Pons (tissue), 1 donor: ENCODE measurements around the gene NETO2.

Experiments used
- DNase-seq: peaks from one replicate; pipeline ENCODE4 v3.0.0-alpha.2; 2016; ENCODE audit warnings: low spot score

The NETO2 gene

DNA sequence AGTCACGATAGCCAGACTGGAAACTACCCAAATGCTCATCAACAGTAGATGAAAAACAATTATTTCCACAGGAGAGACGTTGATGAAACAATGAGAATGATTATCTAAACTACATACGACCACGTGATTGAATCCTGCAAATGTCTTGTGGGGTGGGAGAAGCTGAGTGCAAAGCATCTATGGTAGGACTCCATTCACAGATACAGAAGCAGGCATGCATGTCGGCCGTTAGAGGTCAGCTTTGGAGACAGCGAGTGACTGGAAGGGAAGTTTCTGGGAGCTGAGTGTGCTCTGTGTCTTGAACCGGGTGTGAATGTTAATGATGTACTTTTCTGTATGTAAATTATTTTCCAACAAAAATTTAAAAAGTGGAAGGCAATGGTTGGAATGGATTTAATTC, 98.7 kb downstream of the NETO2 start:
- peak; percentile 58 for DNase-seq

DNA sequence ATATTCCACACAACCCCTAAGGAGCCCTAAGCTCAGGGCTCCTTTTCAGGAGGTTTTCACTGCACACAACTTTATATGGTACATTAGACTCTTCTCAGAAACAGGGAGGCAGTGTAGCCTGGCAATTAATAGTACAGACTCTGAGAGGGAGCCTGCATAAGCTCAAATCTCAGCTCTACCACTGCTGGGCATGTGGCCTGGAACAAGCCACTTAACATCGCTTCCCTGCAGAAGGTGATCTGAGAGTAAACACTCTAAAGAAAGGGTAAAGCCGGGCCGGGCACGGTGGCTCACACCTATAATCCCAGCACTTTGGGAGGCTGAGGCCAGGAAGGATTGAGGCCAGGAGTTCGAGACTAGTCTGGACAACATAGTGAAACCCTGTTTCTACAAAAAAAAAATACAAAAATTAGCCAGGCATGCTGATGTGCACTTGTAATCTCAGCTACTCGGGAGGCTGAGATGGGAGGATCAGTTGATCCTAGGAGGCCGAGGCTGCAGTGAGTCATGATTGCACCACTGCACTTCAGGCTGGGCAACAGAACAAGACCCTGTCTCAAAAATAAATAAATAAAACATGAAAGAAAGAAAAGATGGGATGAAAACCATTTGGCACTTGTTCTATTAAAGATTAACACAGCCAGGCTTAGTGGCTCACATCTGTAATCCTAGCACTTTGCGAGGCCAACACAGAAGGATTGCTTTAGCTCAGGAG, 99.6 kb downstream of the NETO2 start:
- no peak for DNase-seq

DNA sequence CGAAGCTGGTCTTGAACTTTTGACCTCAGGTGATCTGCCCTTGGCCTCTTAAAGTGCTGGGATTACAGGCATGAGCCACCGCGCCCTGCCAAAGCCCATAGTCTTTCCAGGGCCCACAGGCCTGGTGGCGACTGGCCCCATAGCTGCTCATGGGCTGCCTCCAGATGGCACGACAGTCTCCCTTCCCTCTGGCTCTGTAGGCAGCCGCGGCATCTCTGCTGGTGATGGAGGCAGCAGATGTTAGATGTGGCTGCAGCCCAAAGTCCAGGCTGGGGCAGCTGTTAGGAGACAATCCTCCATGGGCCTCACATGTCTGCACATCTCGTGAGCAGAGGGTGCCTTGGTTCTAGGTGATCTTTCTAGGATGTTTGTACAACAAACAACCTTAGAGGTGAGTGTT, 100.5 kb downstream of the NETO2 start:
- DNase-seq = peak; percentile 8

DNA sequence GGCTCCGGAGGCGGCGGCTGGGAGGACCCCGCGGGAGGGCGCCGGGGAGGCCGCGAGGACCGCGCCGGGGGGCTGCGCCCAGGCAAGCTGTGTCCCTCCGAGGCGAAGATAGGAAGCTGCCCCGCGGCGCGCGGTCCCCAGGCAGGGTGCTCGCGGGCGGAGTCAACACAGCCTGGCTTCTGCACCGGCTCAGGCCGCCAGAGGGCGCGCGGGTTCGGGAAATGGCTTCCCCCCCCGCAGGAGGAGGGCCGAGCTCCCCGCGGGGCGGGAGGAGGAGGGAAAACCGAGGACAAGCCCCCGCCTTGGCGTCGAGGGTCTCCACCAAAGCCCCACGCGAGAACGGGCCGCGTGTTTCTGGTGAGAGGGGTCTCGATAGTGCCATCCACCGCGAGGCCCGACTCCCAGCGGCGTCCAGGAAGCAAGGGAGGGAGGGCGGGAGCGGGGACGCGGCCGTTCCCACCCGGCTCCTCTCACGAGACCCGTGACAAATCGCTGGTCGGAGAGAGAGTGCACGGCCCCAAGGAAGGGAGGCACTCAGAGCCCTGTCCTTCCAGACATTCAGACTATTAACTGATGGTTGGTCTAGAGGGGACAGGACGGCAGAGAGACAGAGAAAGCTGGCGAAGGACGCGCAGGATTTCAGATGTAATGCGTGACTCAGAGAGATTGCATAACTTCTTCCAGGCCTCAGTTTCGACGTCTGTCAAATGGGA, 105.8 kb downstream of the NETO2 start:
- peak; percentile 51 for DNase-seq

DNA sequence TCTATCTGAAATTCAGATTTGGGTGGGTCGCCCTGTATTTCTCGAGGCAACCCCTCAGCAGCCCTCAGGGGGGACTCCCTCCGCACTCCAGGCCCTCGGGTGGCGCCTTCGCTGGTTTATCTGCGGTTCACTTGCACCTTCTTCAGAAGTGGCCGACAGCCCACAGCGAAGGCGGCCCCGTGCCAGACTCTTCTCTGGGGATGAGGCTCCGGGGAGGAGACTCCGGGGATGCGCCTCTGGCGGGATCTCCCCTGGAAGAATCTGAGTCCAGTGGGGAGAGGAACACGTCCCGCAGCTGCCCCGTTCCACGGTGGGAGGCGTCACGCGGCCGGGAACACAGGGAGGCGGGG, 106.4 kb downstream of the NETO2 start:
- DNase-seq = peak; percentile 7

DNA sequence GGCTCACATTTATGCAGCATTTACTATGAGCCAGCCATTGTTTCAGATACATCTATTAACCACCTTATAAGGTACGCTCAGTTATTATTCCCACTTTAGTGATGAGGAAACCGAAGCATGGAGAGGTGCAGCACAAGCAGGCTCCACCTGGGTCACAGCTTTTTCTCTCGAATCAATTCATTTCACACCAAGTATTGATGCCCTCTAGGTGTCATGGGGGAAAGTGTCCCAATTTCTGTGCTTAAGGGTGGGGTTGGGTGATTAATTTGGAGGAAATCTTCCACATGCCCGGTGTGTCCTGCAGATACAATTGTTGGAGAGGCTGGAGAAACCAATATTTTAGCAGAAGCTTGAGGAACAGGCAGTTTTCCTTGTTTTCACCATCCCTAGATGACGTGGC, 107.5 kb downstream of the NETO2 start:
- no peak for DNase-seq

DNA sequence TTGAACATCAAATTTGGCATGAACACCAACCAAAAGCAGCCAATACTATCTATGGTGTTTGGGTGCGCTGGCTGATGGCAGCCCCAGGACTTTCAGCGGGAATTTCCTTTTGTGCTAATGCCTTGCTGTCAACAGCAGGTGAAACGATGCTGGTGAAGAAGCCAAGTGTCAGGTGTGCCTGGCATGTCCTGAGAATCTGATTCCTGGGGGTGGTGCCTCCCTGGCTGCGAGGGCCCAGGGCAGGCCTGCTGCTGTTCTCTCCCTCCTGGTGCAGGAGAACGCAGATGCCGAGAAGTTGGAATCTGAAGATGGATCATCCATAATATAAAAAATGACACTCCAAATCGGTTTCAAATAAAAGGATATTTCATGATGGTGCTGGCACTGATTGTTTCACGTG, 108.3 kb downstream of the NETO2 start:
- no peak for DNase-seq

DNA sequence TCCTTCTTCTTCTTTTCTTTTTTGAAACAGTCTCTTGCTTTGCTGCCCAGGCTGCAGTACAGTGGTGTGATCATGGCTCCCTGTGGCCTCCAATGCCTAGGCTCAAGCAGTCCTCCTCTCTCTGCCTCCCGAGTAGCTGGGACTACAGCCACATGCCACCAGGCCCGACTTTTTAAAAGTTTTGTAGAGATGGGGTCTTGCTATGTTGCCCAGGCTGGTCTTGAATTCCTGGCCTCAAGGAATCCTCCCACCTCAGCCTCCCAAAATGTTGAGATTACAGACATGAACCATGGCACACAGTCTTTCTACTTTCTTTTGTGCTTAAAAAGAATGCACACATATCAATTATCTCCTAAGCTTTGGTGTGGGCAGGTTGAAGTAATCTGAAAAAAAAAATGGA, 109.3 kb downstream of the NETO2 start:
- DNase-seq = no peak

DNA sequence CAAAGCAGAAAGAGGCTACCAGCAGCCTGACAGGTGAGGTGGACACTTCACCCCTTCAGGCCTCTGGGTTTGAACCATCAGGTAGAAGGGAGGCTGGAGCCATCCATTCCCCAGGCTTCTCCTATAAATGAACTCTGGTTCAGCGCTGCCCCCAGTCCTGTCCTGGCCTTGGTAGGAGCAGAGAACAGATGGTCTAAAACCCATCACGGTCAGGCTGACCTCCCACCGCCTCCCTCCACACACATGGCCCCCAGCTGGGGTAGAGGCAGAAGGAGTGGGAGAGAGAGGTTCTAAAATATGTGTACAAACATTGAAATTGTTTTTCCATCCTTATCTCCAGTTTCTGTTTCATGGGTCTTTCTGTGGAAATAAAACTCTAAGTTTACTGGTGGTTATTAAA, 110.6 kb downstream of the NETO2 start:
- DNase-seq = no peak

DNA sequence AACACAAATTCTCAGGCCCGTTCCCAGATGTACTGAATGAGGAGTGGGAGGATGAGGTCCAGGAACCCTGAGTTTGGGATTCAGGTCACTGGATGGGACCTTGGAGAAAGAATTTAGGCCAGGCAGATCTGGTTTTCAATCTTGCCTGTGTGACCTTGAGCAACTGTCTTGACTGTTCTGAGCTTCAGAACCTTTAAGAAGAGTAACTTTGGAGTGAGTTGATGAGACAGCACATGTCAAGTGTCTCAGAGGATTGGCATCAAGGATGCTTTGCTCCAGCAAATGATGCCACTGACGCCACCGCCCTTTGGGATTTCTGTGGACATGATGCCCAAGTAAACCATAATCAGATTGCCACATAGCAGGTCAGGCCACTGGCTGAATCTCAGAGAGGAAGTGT, 114.0 kb downstream of the NETO2 start:
- no peak for DNase-seq

DNA sequence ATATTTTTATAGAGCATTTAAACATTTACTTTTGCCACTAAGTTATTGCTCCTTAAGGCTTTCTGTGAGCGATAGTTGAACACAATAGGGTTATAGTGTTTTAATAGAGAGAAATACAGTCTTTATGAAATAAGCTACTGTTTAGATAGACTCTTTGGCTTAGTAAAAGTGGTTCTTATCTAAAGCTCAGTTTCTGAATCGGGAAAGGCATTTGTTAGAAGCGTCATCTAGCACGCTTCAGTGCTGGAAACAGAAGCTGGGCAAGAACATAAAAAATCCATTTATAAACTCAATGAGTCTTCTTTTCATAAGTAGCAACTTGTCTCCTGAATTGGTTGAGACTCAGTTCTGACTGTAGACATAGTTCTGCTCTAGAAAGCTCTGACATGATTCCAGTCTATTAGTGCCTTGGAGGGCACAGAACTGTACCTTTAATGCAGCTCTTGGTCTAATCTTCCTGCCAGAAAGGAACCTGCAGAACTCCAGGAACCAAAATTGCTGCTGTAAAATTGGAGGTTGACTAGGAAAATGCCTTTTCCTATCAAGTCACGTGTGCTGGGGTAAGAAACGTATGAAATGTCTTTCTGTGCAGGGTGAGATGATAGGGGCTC, 114.9 kb downstream of the NETO2 start:
- peak; percentile 20 for DNase-seq
